SKM-1 (cell line): ENCODE measurements around the gene CYP4Z1.
"Not testable (repeated sequence)": the region's sequence is repeated elsewhere in the genome, so short reads cannot be mapped to it uniquely, and the experiment has no call there.

Source experiments
- DNase-seq: peaks from one replicate; lab custom pipeline; 2025; ENCODE audit not compliant: unreplicated experiment; lab: John Stamatoyannopoulos, UW

CYP4Z1 gene

DNA sequence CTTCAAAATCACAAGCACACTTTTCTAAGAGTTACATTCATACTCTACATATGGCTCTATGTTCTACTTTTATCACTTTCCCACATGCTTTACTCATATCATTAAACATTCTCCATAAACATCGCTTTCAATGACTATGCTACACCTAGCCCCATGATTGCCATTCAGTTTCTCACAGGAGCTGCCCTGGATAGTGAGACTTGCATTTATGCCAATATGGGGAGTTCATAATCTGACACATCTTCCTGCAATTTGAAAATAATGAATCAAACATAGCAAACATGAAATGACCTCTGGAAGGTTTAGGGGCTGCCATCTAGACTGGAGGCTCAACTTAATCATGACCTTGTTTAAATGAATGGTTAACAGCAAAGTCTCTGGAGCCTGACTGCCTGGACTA lies 61.2 kb downstream of the CYP4Z1 start:
- DNase-seq: no peak

DNA sequence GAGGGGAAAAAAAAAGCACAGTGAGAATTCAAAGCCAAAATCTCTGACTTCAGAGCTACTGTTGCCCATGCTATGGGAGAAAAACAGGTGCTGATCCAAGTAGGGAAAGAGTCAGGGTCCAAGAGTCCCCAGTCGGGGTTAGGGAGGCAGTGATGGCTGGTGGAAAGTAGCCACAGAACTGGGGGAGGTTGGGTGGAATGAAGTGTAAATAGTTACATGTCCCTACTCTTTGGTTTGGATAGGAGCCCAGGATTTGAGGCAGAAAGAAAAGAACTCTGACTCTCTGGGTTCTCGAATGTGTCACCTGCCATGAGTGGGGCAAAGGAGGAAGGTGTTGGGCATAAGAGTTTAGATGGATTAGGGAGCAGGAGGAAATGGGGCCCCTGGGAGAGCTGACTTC lies 61.8 kb downstream of the CYP4Z1 start:
- not testable (repeated sequence) for DNase-seq

DNA sequence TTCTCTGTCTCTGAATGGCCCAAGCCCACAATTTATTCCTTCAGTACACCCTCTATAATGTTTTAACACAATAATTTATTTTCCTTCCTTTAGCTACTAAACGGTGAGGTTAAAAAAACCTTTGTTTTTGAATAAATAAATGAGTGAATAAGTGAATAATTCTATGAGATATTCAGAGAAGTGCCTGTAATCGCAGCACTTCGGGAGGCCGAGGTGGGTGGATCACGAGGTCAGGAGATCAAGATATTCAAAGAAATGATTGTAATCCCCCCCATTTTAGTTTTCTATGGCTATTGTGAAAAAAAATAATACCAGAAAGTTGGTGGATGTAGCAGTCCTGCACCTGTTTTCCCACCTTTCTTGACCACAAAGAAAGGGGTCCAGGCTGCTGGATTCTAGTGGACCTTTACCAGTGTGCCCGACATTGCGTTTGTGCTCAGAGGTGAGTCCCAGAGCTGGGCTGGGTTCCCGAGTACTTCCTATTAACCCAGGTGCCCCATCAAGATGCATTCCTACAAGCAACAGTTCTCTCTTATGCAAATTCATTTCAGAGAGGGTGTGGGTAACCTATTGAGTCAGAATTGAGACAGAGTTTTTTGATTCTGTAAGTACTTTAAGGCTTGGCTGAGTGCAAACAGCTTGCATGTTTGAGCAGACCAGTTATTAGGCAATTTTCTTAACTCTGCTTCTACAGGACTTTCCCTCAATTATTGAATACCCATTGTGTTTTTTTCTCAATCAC lies 62.6 kb downstream of the CYP4Z1 start:
- not testable (repeated sequence) for DNase-seq

DNA sequence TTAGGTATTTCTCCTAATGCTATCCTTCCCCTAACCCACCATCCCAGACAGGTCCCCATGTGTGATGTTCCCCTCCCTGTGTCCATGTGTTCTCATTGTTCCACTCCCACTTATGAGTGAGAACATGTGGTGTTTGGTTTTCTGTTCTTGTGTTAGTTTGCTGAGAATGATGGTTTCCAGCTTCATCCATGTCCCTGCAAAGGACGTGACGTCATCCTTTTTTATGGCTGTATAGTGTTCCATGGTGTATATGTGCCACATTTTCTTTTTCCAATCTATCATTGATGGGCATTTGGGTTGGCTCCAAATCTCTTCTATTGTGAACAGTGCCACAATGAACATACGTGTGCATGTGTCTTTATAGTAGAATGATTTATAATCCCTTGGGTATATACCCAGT lies 65.6 kb downstream of the CYP4Z1 start:
- DNase-seq: not testable (repeated sequence)

DNA sequence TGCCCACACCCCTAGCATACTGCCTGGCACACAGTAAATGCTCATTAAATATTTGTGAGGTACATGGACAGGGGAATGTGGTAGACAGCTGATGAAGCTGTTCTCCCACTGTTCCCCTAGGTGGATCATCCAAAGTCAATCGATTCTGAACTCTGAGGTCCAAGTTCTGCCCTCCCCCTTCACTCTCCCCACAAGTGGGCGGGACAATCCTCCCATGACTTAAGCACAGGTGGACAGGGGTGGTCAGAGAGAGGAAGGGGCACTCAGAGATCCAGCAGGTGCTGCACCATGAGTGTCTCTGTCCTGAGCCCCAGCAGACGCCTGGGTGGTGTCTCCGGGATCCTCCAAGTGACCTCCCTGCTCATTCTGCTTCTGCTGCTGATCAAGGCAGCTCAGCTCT lies 70.2 kb downstream of the CYP4Z1 start, which contains the start of gene CYP4A22:
TSS of gene CYP4A22 (plus strand) at position 244 of the 400 bp plus-strand sequence. CDS start at position 289, 45 bp downstream.
- no peak for DNase-seq

DNA sequence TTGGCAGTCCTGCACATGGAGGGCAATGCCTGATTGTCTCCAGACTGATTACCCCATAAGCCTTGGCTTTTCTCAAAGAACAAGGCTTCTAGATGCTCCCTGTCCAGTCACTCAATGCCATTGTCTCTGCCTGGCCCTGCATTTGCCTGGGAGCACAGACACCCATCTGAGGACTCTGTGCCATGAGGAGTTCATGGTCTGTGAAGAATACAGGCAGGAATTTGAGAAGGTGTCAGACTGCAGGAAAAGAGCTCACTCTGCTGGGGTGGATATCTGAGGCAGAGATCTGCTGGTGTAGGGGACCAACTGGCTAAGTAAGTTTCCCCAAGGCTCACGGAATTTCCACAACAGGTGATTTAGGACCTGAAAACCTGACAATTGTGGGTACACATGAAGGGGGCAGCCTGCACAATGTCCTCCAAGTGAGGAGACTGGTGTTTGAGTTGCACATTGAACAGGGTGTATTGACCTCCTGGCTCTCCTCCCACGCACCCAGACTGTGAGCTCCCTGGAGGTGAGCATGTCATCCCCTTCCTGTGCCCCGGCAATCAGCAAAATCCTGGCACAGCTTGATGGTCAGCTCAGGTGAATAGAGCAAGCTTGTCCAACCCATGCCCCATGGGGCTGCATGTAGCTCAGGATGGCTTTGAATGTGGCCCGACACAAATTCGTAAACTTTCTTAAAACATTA lies 71.0 kb downstream of the CYP4Z1 start:
- no peak for DNase-seq

DNA sequence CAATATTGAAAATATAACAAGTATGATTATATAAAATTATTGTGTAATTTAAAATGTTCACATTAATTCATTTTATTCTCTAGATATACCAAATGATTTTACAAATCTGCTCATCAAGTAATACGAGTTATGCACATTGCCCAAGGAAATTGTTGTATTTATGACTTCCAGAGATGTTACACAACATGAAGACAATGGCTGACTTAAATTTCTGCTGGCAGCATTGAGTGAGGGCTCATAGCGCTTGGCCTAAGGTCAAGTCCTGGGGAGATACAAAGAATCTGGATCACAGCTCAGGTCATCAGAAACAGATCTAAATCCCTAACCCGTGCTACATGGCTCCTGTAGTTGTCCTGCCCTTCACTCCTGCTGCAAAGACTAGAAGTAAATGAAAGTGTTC lies 73.3 kb downstream of the CYP4Z1 start:
- not testable (repeated sequence) for DNase-seq

DNA sequence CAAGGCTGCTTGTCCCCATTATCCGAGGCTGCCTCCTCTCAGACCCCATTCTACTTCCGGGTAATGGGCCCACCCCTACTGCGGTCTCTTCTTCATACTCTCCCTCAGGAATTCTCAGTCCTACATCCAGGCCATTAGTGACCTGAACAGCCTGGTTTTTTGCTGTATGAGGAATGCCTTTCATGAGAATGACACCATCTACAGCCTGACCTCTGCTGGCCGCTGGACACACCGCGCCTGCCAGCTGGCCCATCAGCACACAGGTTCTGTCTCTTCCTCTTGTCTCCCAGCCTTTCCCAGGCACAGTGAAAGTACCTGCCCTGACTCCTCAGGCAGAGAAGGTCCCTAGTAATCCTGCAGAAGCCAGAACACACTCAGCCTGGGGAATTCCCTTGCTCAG lies 76.6 kb downstream of the CYP4Z1 start:
- not testable (repeated sequence) for DNase-seq

DNA sequence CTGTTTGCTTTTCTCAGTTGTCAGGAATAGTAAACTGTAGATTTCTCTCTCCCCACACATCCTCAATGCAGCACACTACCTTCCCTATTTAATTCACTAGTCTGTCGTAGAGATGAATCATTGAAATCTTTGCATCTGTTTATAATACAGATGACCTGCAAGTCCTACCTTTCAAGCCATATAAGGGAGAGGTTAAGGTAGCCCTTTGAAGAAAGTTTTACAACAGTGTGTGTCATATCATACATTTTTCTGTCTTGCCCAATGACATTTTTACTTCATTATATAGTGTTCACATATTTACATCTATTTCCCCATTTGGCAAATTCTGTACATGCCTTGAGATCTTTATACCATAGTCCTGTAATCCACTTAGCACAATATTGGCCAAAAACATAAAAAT lies 79.5 kb downstream of the CYP4Z1 start:
- not testable (repeated sequence) for DNase-seq

DNA sequence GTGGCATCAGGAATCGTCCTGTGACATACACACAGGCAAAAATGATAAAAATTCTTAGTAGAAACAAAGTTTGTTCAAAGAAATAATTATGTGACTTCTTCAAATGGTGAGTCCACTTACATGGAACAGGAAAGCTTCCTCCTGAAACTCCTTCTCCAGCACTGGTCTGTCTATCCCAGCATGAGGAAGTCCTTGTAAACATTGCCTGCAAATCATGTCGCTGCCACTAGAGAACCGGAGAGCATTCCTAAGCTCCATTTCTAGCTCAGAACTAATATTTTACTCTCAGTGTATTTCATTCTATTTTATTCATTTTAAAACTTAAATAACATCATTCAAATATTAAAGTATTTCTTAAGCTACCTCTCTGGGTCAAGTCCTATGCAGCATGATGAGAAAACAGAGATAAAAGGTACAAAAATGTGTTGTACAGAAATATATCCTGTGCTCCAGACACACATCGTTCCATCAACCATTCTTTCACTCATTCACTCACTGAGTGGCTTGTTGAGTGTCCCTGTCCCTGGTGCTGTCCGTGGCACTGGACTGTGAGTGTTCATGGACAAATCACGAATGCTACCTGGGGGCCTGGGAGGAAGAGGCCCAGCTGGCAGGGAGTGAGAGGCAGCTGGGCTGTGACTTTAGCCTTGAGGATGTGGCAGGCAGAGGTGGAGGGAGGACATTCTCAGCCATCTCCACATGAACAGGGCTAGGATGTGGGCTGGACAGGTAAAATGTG lies 80.2 kb downstream of the CYP4Z1 start:
- DNase-seq: no peak

DNA sequence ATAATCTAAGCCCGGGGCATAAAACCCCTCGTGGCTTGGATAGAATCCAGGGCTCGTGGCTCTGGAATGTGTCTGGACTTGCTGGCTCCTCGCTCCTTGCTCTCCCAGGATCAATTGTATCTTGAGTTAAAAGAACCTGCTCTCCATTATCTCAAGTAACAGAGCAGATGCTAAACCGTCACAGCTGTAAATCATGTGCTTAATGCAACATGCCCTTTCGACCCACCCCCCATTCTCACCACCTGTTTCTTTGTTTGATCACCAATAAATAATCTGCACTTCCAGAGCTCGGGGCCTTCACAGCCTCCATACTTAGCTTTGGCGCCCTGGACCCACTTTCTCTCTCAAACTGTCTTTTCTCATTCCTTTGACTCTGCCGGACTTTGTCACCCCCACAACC lies 82.1 kb downstream of the CYP4Z1 start:
- DNase-seq: not testable (repeated sequence)

DNA sequence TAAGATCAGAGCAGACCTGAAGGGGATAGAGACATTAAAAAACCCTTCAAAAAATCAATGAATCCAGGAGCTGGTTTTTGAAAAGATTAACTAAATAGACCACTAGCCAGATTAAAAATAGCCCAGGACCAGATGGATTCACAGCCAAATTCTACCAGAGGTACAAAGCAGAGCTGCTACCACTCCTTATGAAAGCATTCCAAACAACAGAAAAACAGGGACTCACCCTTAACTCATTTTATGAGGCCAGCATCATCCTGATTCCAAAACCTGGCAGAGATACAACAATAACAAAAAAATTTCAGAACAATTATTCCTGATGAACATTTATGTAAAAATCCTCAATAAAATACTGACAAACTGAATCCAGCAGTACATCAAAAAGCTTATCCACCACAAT lies 89.4 kb downstream of the CYP4Z1 start:
- not testable (repeated sequence) for DNase-seq

DNA sequence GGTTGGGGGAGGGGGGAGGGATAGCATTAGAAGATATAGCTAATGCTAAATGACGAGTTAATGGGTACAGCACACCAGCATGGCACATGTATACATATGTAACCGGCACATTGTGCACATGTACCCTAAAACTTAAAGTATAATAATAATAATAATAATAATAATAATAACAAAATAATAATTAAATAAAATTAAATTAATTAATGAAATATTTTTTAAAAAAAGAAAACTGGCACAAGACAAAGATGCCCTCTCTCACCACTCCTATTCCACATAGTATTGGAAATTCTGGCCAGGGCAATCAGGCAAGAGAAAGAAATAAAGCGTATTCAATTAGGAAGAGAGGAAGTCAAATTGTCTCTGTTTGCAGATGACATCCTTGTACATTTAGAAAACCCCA lies 90.9 kb downstream of the CYP4Z1 start:
- not testable (repeated sequence) for DNase-seq

DNA sequence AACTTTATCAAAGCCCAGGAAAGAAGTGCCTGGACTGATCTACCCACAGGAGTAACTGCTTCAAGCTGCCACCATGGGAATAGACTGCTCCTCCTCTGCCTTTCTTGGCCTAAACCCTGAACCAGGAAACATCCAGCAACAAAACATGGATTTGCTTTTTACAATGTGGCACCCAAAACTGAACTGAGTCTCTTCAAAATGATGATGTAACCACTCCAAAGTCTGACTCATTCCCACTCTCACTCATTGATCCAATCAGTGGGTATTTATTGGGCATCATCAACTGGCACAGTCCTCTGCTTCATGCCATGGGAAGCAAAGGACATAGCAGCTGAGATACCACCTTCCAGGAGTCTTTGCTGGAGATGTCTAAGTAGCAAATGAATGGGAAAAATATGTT lies 93.7 kb downstream of the CYP4Z1 start:
- no peak for DNase-seq

DNA sequence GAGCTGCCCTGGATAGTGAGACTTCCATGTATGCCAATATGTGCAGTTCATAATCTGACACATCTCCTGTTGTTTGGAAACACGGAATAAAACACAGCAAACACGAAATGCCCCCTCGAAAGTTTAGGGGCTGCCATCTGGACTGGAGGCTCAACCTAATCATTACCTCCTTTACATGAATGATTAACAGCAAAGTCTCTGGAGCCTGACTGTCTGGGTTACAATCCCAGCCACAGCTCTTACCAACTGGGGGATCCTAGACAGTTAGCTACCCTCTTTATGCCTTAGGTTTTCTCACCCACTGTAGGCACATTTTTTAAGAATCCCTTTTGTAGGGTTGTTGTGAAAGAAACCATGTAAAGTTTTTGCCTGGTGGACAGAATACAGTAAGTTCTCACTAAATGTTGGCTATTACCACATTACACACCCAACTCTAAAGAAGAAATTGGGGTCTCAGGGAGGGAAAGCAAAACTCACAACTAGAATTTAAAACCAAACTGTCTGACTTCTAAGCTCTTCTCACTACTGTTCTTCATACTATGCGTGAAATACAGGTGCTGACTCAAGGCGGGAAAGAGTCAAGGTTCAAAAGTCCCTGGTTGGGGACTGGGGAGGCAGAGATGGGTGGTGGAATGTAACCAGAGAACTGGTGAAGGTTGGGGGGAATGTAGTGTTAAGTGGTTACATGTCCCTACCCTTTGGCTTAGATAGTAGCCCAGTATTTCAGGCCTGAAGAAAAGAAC lies 94.4 kb downstream of the CYP4Z1 start:
- no peak for DNase-seq

DNA sequence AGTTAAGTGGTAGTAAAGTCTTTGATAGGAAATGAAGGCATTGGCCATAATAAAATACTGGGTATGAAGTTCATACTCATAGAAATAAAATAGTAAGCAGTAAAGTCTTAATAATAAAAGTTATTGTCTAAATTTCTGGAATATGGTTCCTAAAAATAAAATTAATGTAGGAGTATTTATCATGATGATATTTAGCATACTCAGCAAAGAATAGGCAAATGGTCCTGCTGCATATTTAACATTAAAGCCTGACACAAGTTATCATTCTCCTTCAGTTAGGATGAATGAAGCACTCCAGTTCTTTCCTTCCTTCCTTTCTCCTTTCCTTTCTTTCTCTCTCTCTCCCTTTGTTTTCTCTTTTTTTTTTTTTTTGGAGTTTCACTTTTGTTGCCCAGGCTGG lies 97.5 kb downstream of the CYP4Z1 start:
- DNase-seq: no peak
